PFSK-1 (cell line): ENCODE data around the gene SMIM5.

Experiments used
- FOXP2 ChIP-seq: optimal IDR thresholded peaks from 2 replicates; pipeline ENCODE3; 2011; ENCODE audit warnings: borderline replicate concordance, control low read depth, inconsistent platforms; ENCODE audit not compliant: insufficient read depth; ENCODE audit errors: extremely low read length, extremely low read depth
- POLR2AphosphoS5 ChIP-seq: IDR thresholded peaks from 2 replicates; pipeline ENCODE4 v1.6.1; 2012; ENCODE audit warnings: low read depth, mild to moderate bottlenecking, control low read depth, low read length, moderate library complexity
- SIN3A ChIP-seq: IDR thresholded peaks from 2 replicates; pipeline ENCODE4 v1.6.1; 2012; ENCODE audit warnings: mild to moderate bottlenecking, low read length, moderate library complexity, borderline replicate concordance; ENCODE audit not compliant: insufficient read depth
- TAF1 ChIP-seq: IDR thresholded peaks from 2 replicates; pipeline ENCODE4 v1.6.1; 2012; ENCODE audit warnings: low read length, control low read depth, borderline replicate concordance; ENCODE audit not compliant: insufficient read depth
- TF ChIP-seq, protein P1 (sequence below), 2 experiments: IDR thresholded peaks; 2 replicates each; pipeline versions ENCODE4 v1.6.1 to v1.8.0; 2011 to 2012; ENCODE audit warnings: low read depth in 2 of 2, low read length in 2 of 2, control low read depth in 1 of 2, inconsistent platforms in 1 of 2, mild to moderate bottlenecking in 1 of 2, moderate library complexity in 1 of 2; ENCODE audit not compliant: insufficient read depth in 1 of 2

DNA sequence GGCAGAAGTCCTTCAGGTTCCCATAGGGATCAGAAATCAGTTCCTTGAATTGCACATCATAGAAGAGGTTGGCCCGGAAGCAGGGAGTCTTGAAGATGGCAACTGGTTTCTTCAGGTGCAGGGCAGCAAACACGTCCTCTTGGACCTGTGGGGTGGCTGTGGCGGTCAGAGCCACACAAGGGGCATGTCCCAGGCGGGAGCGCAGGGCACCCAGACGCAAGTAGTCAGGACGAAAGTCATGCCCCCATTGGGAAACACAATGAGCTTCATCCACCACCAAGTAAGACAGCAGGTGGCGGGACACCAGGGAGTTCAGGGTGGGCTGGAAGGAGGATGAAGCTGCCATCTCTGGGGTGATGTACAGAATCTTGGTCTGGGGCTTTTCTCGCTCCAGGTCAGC is 29.3 kb downstream of the SMIM5 start:
- TF ChIP-seq, protein P1, sequence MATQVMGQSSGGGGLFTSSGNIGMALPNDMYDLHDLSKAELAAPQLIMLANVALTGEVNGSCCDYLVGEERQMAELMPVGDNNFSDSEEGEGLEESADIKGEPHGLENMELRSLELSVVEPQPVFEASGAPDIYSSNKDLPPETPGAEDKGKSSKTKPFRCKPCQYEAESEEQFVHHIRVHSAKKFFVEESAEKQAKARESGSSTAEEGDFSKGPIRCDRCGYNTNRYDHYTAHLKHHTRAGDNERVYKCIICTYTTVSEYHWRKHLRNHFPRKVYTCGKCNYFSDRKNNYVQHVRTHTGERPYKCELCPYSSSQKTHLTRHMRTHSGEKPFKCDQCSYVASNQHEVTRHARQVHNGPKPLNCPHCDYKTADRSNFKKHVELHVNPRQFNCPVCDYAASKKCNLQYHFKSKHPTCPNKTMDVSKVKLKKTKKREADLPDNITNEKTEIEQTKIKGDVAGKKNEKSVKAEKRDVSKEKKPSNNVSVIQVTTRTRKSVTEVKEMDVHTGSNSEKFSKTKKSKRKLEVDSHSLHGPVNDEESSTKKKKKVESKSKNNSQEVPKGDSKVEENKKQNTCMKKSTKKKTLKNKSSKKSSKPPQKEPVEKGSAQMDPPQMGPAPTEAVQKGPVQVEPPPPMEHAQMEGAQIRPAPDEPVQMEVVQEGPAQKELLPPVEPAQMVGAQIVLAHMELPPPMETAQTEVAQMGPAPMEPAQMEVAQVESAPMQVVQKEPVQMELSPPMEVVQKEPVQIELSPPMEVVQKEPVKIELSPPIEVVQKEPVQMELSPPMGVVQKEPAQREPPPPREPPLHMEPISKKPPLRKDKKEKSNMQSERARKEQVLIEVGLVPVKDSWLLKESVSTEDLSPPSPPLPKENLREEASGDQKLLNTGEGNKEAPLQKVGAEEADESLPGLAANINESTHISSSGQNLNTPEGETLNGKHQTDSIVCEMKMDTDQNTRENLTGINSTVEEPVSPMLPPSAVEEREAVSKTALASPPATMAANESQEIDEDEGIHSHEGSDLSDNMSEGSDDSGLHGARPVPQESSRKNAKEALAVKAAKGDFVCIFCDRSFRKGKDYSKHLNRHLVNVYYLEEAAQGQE (IDR thresholded peaks at IDR 0.05; ENCODE audit: insufficient read depth in 1 of 2, low read depth in 2 of 2, low read length in 2 of 2) = no peak
- TF ChIP-seq POLR2AphosphoS5 (no peak), TAF1 (no peak), SIN3A (no peak), FOXP2 (no peak)
